ENCODE measurements around the gene THOC6. TPM values are rescaled to one million over a fixed set of nuclear protein-coding genes. Genes with fewer than 3 reads are reported as not detected.

THOC6 gene
- total and polyA plus RNA-seq, 9 of the 15 experiments (the other 6 are each of a cell fraction or from before 2014, with no cell fraction given): 2.5 to 65.4 (median 42.3) TPM

- TF ChIP-seq ZKSCAN1 (IDR thresholded peaks at IDR 0.05; ENCODE audit: low read depth, low read length) (peak; percentile 35; the same call in 1 of the 2 replicates), KLF13 (tag; IDR thresholded peaks at IDR 0.05; ENCODE audit: borderline replicate concordance, low read depth) (peak; percentile 33; the same call in 1 of the 2 replicates), MNT (conservative IDR thresholded peaks at IDR 0.05) (peak; percentile 94 to 96), ZNF639 (CRISPR knock-in tag; conservative IDR thresholded peaks at IDR 0.05 in 1 of 2, IDR thresholded peaks at IDR 0.05 in 1 of 2) (peak in 1 of 2 experiments; percentile 73; a peak in 2 of 4 replicates), POLR2B (IDR thresholded peaks at IDR 0.05; ENCODE audit: low read depth, partially characterized antibody) (peak; percentile 94), E2F1 (CRISPR knock-in tag; IDR thresholded peaks at IDR 0.05) (peak; percentile 52; the same call in 1 of the 2 replicates), ZNF766 (CRISPR knock-in tag; conservative IDR thresholded peaks at IDR 0.05) (0 out of 2 replicates have a peak, but pooled peaks have one; percentile 39), STAT5A (IDR thresholded peaks at IDR 0.05; ENCODE audit: borderline replicate concordance, low read length) (no peak), ZBTB12 (CRISPR knock-in tag; IDR thresholded peaks at IDR 0.05) (peak; percentile 64), SREBF2 (CRISPR knock-in tag; IDR thresholded peaks at IDR 0.05) (no peak), ATF7 (IDR thresholded peaks at IDR 0.05) (peak; percentile 85), SMC3 (conservative IDR thresholded peaks at IDR 0.05; ENCODE audit: insufficient read depth, low read depth, low read length) (no peak), TAF15 (IDR thresholded peaks at IDR 0.05; ENCODE audit: low read depth, low read length) (peak; percentile 42; the same call in 1 of the 2 replicates), HMGN3 (IDR thresholded peaks at IDR 0.05; ENCODE audit: borderline replicate concordance, extremely low read depth, insufficient read length, low read depth, low read length) (peak; percentile 15), SAFB2 (IDR thresholded peaks at IDR 0.05; ENCODE audit: borderline replicate concordance, low read depth, low read length, severe bottlenecking) (no peak)
Observed at GRCh38 chr16:3023669-3024478, at the start of gene THOC6, which contains the start of gene HCFC1R1 (continued).

Measured in K562 (cell line).